WERI-Rb-1 (cell line): ENCODE measurements around the gene LYPD6B.

Experiments
- DNase-seq: peaks from one replicate; pipeline ENCODE4 v3.0.0-alpha.2; 2020
- H3K27ac ChIP-seq: fragments of 250-450 bp; sonication (Bioruptor Pico); 2 replicates; pipeline ENCODE4 v1.5.1; 2020; ENCODE audit warnings: mild to moderate bottlenecking, moderate library complexity
- H3K27me3 ChIP-seq: fragments of 250-450 bp; sonication (Bioruptor Pico); 2 replicates; pipeline ENCODE4 v1.5.1; 2021; ENCODE audit warnings: mild to moderate bottlenecking, low read depth, moderate library complexity; ENCODE audit not compliant: insufficient read depth, severe bottlenecking
- H3K36me3 ChIP-seq: fragments of 250-450 bp; sonication (Bioruptor Pico); 2 replicates; pipeline ENCODE4 v1.5.1; 2020; ENCODE audit warnings: mild to moderate bottlenecking, moderate library complexity
- H3K4me3 ChIP-seq: 2 replicates; pipeline ENCODE4 v1.5.1; 2011; ENCODE audit warnings: low read depth, mild to moderate bottlenecking, control low read depth, low read length
- H3K9me3 ChIP-seq: fragments of 250-450 bp; sonication (Bioruptor Pico); 2 replicates; pipeline ENCODE4 v1.5.1; 2021; ENCODE audit warnings: mild to moderate bottlenecking, moderate library complexity; ENCODE audit not compliant: severe bottlenecking
- CTCF ChIP-seq: IDR thresholded peaks from 2 replicates; pipeline ENCODE4 v1.5.1; 2011; ENCODE audit warnings: low read depth, mild to moderate bottlenecking, control low read depth, inconsistent platforms, low read length

The LYPD6B gene

GRCh38 chr2:149020432-149020851 lies 18.1 kb upstream of the LYPD6B start:
- H3K4me3 ChIP-seq: no peak overlapping the region
- no peaks in the 10 kb centered on the region for H3K9me3 ChIP-seq
- no peaks in the 10 kb centered on the region for H3K36me3 ChIP-seq
- no peak for DNase-seq
- peaks cover 17% of the 10 kb centered on the region for H3K27me3 ChIP-seq
- no peak for TF ChIP-seq CTCF
- no peak overlapping the region for H3K27ac ChIP-seq

- no peak for DNase-seq
- Histone ChIP-seq H3K27ac (no peak overlapping the region), H3K36me3 (no peaks in the 10 kb centered on the region), H3K9me3 (no peaks in the 10 kb centered on the region), H3K27me3 (peaks cover 17% of the 10 kb centered on the region), H3K4me3 (no peak overlapping the region)
- TF ChIP-seq CTCF: no peak
Measured at GRCh38 chr2:149021271-149021719, 17.2 kb upstream of the LYPD6B start.

- Histone ChIP-seq H3K27ac (no peak overlapping the region), H3K36me3 (no peaks in the 10 kb centered on the region), H3K9me3 (no peaks in the 10 kb centered on the region), H3K27me3 (peaks cover 20% of the 10 kb centered on the region), H3K4me3 (no peak overlapping the region)
- DNase-seq: no peak
- no peak for TF ChIP-seq CTCF
Measured at GRCh38 chr2:149021761-149022160, 16.7 kb upstream of the LYPD6B start.

- no peak for TF ChIP-seq CTCF
- no peaks in the 10 kb centered on the region for H3K36me3 ChIP-seq
- no peak overlapping the region for H3K4me3 ChIP-seq
- no peak overlapping the region for H3K27ac ChIP-seq
- no peak for DNase-seq
- no peaks in the 10 kb centered on the region for H3K9me3 ChIP-seq
- peaks cover 23% of the 10 kb centered on the region for H3K27me3 ChIP-seq
Measured at GRCh38 chr2:149023091-149023490, 15.4 kb upstream of the LYPD6B start.

GRCh38 chr2:149027590-149028250 lies 10.8 kb upstream of the LYPD6B start:
- no peak for TF ChIP-seq CTCF
- no peaks in the 10 kb centered on the region for H3K36me3 ChIP-seq
- H3K4me3 ChIP-seq: no peak overlapping the region
- no peak overlapping the region for H3K27ac ChIP-seq
- DNase-seq: no peak
- peaks cover 38% of the 10 kb centered on the region for H3K27me3 ChIP-seq
- H3K9me3 ChIP-seq: no peaks in the 10 kb centered on the region

GRCh38 chr2:149028377-149028776 lies 10.1 kb upstream of the LYPD6B start:
- no peaks in the 10 kb centered on the region for H3K36me3 ChIP-seq
- H3K9me3 ChIP-seq: no peaks in the 10 kb centered on the region

More at GRCh38 chr2:149028377-149028776, 10.1 kb upstream of the LYPD6B start:
- H3K4me3 ChIP-seq: no peak overlapping the region
- peaks cover 35% of the 10 kb centered on the region for H3K27me3 ChIP-seq
- DNase-seq: no peak
- no peak for TF ChIP-seq CTCF
- no peak overlapping the region for H3K27ac ChIP-seq
